T-helper 1 cell treated with Interleukin-12 subunit alpha and Interleukin-12 subunit beta and Interleukin-4 antibody, amounts not matched to agents 30 μg/mL and 1 μg/mL, for 36 hours (primary cell): ENCODE results near the gene SATB2.

ENCODE experiments used
- H3K27ac Mint-ChIP-seq: one replicate; pipeline ENCODE4 v1.8.0; 2021; ENCODE audit warnings: mild to moderate bottlenecking, mixed read lengths
- H3K27me3 Mint-ChIP-seq: one replicate; pipeline ENCODE4 v1.8.0; 2021; ENCODE audit warnings: low read depth, mixed read lengths
- H3K36me3 Mint-ChIP-seq: one replicate; pipeline ENCODE4 v1.8.0; 2021; ENCODE audit warnings: low read depth, mixed read lengths
- H3K4me1 Mint-ChIP-seq: one replicate; pipeline ENCODE4 v1.8.0; 2021; ENCODE audit warnings: low read depth, mixed read lengths
- H3K4me3 Mint-ChIP-seq: one replicate; pipeline ENCODE4 v1.8.0; 2021; ENCODE audit warnings: mild to moderate bottlenecking, moderate library complexity, mixed read lengths
- H3K9me3 Mint-ChIP-seq: one replicate; pipeline ENCODE4 v1.8.0; 2021; ENCODE audit warnings: mixed read lengths

SATB2 gene

GRCh38 chr2:199370150-199370780 is 87.5 kb downstream of the SATB2 start:
- Mint-ChIP-seq H3K27me3 (peaks cover 8% of the 10 kb centered on the region), H3K27ac (no peak overlapping the region), H3K36me3 (no peaks in the 10 kb centered on the region), H3K9me3 (no peaks in the 10 kb centered on the region), H3K4me3 (no peak overlapping the region), H3K4me1 (no peaks in the 10 kb centered on the region)

GRCh38 chr2:199366406-199366805 is 91.3 kb downstream of the SATB2 start:
- no peak overlapping the region for H3K4me3 Mint-ChIP-seq
- peaks cover 8% of the 10 kb centered on the region for H3K27me3 Mint-ChIP-seq
- H3K36me3 Mint-ChIP-seq: no peaks in the 10 kb centered on the region
- H3K9me3 Mint-ChIP-seq: no peaks in the 10 kb centered on the region
- H3K27ac Mint-ChIP-seq: no peak overlapping the region
- no peaks in the 10 kb centered on the region for H3K4me1 Mint-ChIP-seq

GRCh38 chr2:199364153-199364552 is 93.6 kb downstream of the SATB2 start:
- Mint-ChIP-seq H3K4me1 (no peaks in the 10 kb centered on the region), H3K9me3 (no peaks in the 10 kb centered on the region), H3K36me3 (no peaks in the 10 kb centered on the region), H3K27ac (no peak overlapping the region), H3K27me3 (peaks cover 8% of the 10 kb centered on the region), H3K4me3 (no peak overlapping the region)

GRCh38 chr2:199356412-199356811 is 101.3 kb downstream of the SATB2 start:
- Mint-ChIP-seq H3K36me3 (no peaks in the 10 kb centered on the region), H3K27ac (no peak overlapping the region), H3K9me3 (no peaks in the 10 kb centered on the region), H3K4me3 (no peak overlapping the region), H3K4me1 (no peaks in the 10 kb centered on the region), H3K27me3 (no peaks in the 10 kb centered on the region)

- Mint-ChIP-seq H3K9me3 (no peaks in the 10 kb centered on the region), H3K27me3 (no peaks in the 10 kb centered on the region), H3K4me1 (no peaks in the 10 kb centered on the region), H3K36me3 (no peaks in the 10 kb centered on the region), H3K4me3 (no peak overlapping the region), H3K27ac (no peak overlapping the region)
Observed at GRCh38 chr2:199348871-199349270, 108.9 kb downstream of the SATB2 start.

GRCh38 chr2:199344012-199344411 is 113.7 kb downstream of the SATB2 start:
- Mint-ChIP-seq H3K9me3 (no peaks in the 10 kb centered on the region), H3K27ac (no peak overlapping the region), H3K36me3 (no peaks in the 10 kb centered on the region), H3K27me3 (no peaks in the 10 kb centered on the region), H3K4me3 (no peak overlapping the region), H3K4me1 (no peaks in the 10 kb centered on the region)

- no peak overlapping the region for H3K27ac Mint-ChIP-seq
- no peak overlapping the region for H3K4me3 Mint-ChIP-seq
- no peaks in the 10 kb centered on the region for H3K36me3 Mint-ChIP-seq
- no peaks in the 10 kb centered on the region for H3K9me3 Mint-ChIP-seq
- no peaks in the 10 kb centered on the region for H3K27me3 Mint-ChIP-seq
- no peaks in the 10 kb centered on the region for H3K4me1 Mint-ChIP-seq
Observed at GRCh38 chr2:199342334-199342733, 115.4 kb downstream of the SATB2 start.

GRCh38 chr2:199341123-199341522 is 116.6 kb downstream of the SATB2 start:
- no peak overlapping the region for H3K4me3 Mint-ChIP-seq
- no peaks in the 10 kb centered on the region for H3K9me3 Mint-ChIP-seq
- H3K36me3 Mint-ChIP-seq: no peaks in the 10 kb centered on the region
- no peaks in the 10 kb centered on the region for H3K27me3 Mint-ChIP-seq
- no peak overlapping the region for H3K27ac Mint-ChIP-seq
- no peaks in the 10 kb centered on the region for H3K4me1 Mint-ChIP-seq

GRCh38 chr2:199339891-199340605 is 117.7 kb downstream of the SATB2 start:
- Mint-ChIP-seq H3K4me1 (no peaks in the 10 kb centered on the region), H3K9me3 (no peaks in the 10 kb centered on the region), H3K27me3 (no peaks in the 10 kb centered on the region)

GRCh38 chr2:199336546-199336945 is 121.2 kb downstream of the SATB2 start:
- H3K4me1 Mint-ChIP-seq: no peaks in the 10 kb centered on the region
- no peak overlapping the region for H3K27ac Mint-ChIP-seq
- no peaks in the 10 kb centered on the region for H3K9me3 Mint-ChIP-seq
- H3K27me3 Mint-ChIP-seq: no peaks in the 10 kb centered on the region
- H3K36me3 Mint-ChIP-seq: no peaks in the 10 kb centered on the region
- no peak overlapping the region for H3K4me3 Mint-ChIP-seq

More at GRCh38 chr2:199339891-199340605, 117.7 kb downstream of the SATB2 start:
- Mint-ChIP-seq H3K27ac (no peak overlapping the region), H3K36me3 (no peaks in the 10 kb centered on the region), H3K4me3 (no peak overlapping the region)

- no peaks in the 10 kb centered on the region for H3K36me3 Mint-ChIP-seq
- H3K9me3 Mint-ChIP-seq: no peaks in the 10 kb centered on the region
Observed at GRCh38 chr2:199335502-199335901, 122.2 kb downstream of the SATB2 start.

GRCh38 chr2:199329466-199329865 is 128.3 kb downstream of the SATB2 start:
- no peaks in the 10 kb centered on the region for H3K9me3 Mint-ChIP-seq
- no peak overlapping the region for H3K4me3 Mint-ChIP-seq
- no peaks in the 10 kb centered on the region for H3K4me1 Mint-ChIP-seq
- H3K27ac Mint-ChIP-seq: no peak overlapping the region
- no peaks in the 10 kb centered on the region for H3K36me3 Mint-ChIP-seq
- H3K27me3 Mint-ChIP-seq: no peaks in the 10 kb centered on the region

More at GRCh38 chr2:199335502-199335901, 122.2 kb downstream of the SATB2 start:
- Mint-ChIP-seq H3K27ac (no peak overlapping the region), H3K27me3 (no peaks in the 10 kb centered on the region), H3K4me1 (no peaks in the 10 kb centered on the region), H3K4me3 (no peak overlapping the region)

GRCh38 chr2:199329031-199329430 is 128.7 kb downstream of the SATB2 start:
- Mint-ChIP-seq H3K27ac (no peak overlapping the region), H3K36me3 (no peaks in the 10 kb centered on the region), H3K4me1 (no peaks in the 10 kb centered on the region), H3K9me3 (no peaks in the 10 kb centered on the region), H3K4me3 (no peak overlapping the region), H3K27me3 (no peaks in the 10 kb centered on the region)

GRCh38 chr2:199325881-199326280 is 131.9 kb downstream of the SATB2 start:
- no peaks in the 10 kb centered on the region for H3K4me1 Mint-ChIP-seq
- no peak overlapping the region for H3K27ac Mint-ChIP-seq
- H3K36me3 Mint-ChIP-seq: no peaks in the 10 kb centered on the region
- H3K4me3 Mint-ChIP-seq: no peak overlapping the region
- H3K9me3 Mint-ChIP-seq: no peaks in the 10 kb centered on the region
- H3K27me3 Mint-ChIP-seq: no peaks in the 10 kb centered on the region

GRCh38 chr2:199322151-199322550 is 135.6 kb downstream of the SATB2 start:
- H3K27me3 Mint-ChIP-seq: no peaks in the 10 kb centered on the region
- no peaks in the 10 kb centered on the region for H3K4me1 Mint-ChIP-seq
- no peak overlapping the region for H3K4me3 Mint-ChIP-seq
- no peak overlapping the region for H3K27ac Mint-ChIP-seq
- H3K9me3 Mint-ChIP-seq: no peaks in the 10 kb centered on the region
- no peaks in the 10 kb centered on the region for H3K36me3 Mint-ChIP-seq
